A549 treated with AZD2906 at 1 μM for 4 hours (cell line): ENCODE results near the gene LTBP1. TPM values are rescaled to one million over a fixed set of nuclear protein-coding genes. Genes with fewer than 3 reads are reported as not detected.

Experiments used
- total RNA-seq: library from RNA; stranded (reverse); fragments of 200-300 nt; extraction: Qiagen RNA extraction; gene quantifications from 5 replicates; pipeline ENCODE4 v1.2.3, GENCODE V29; 2022

The LTBP1 gene
- 23.6 to 42.1 TPM (median 32.0 TPM) in 5 replicates for total RNA-seq

GRCh38 chr2:32946314-32947075 lies at the start of gene LTBP1:
LTBP1 (plus strand) TSS chr2:32946953; CDS start chr2:32947325, 372 bp downstream.

